Adrenal gland (tissue), 5 donors: Measurements from ENCODE around the gene POTEF.
"Not testable (repeated sequence)": the region's sequence is repeated elsewhere in the genome, so short reads cannot be mapped to it uniquely, and the experiment has no call there.

Source experiments
- CTCF ChIP-seq, 6 experiments: fragments of 450-650 bp in 4 of 6; fragments of 200-600 bp in 2 of 6; sonication (generic) in 1 of 6; IDR thresholded peaks; 1 replicate in 5 of 6; 2 replicates in 1 of 6; pipeline versions ENCODE4 v1.5.1 to v1.8.0; 2016 to 2021; ENCODE audit warnings: antibody characterized with exemption in 6 of 6, mild to moderate bottlenecking in 2 of 6, moderate library complexity in 1 of 6
- POLR2A ChIP-seq, 2 donors: fragments of 450-650 bp; IDR thresholded peaks; one replicate each; pipeline ENCODE4 v1.6.1; 2017; ENCODE audit warnings: antibody characterized with exemption in 2 of 2, mild to moderate bottlenecking in 2 of 2, moderate library complexity in 1 of 2
- donor health status: DM: no; HTN: no; CAD: no.

- TF ChIP-seq CTCF, POLR2A (IDR thresholded peaks at IDR 0.05): not testable (repeated sequence)
Measured at GRCh38 chr2:130137118-130137517, 8.1 kb upstream of the POTEF start.
